ENCODE measurements around the gene TARP.

Gene TARP

DNA sequence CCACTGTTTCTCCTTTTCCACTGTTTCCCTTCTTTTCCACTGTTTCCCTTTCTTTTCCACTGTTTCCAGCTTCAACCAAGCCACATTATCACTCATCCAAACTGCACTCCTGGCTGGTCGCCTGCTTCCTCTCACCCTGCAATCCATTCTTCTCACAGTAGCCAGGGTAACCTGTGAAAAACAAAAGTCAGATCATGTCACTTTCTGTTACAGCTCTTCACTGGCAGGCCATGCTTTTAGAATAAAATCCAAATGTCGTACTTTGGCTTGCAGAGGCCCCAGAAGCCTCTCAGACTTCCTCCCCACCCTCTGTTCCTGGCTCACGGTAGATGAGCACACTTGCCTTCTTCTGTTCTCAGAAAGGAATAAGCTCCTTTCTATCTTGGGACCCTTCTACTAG, 61.5 kb downstream of the TARP start:
- no peak for DNase-seq

DNA sequence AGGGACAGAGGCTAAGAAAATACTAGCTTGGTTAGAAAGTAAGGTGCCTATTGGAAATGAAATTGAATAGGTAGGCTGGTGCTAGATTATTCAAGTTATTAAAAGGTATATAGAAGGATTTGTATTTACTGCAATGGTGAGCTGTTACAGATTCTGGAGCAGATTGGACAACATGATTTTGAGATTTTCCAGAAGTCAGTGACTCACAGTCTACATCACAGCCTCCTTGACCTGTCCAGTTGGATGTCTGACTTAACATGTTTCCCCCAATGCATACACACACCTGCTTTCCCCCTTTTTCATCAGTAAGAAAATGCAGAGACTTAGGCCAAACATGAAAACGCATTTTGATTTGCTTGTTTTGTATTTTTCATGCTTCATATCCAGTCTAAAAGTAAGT, 62.0 kb downstream of the TARP start:
- DNase-seq, result no peak
